Ovary (tissue), 3 donors: ENCODE results near the gene ARHGEF17.

ENCODE experiments used
- POLR2A ChIP-seq: fragments of 450-650 bp; IDR thresholded peaks from one replicate; pipeline ENCODE4 v1.6.1; 2017; ENCODE audit warnings: antibody characterized with exemption, mild to moderate bottlenecking, moderate library complexity
- TF ChIP-seq, protein P1 (sequence below), 3 donors: fragments of 450-650 bp in 2 of 3; fragments of 200-600 bp in 1 of 3; IDR thresholded peaks; one replicate each; pipeline versions ENCODE4 v1.5.1 to v1.8.0; 2016 to 2022; ENCODE audit warnings: antibody characterized with exemption in 3 of 3, mild to moderate bottlenecking in 1 of 3
- donor health status: DM: no; HTN: no; CAD: no.

DNA sequence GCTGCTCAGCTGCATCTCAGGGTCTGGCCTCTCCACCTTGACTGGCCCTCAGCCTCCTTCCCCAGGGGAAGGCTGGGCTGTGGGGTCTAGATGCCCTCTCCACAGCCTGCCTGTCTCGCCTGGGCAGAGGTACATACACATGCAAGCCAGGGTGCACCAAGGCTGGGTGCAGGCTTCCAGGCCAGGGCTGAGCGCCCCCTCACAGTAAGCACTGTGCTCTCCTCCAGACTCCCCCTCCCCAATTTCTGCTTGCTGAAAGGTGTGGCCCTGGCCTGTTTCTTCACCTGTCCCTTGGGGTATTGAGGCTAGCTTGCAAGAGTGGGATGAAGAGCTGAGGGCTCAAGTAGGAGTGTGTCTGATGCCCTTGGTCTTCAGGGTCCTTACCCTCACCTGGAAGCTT is 90.6 kb downstream of the ARHGEF17 start:
- TF ChIP-seq, protein P1, sequence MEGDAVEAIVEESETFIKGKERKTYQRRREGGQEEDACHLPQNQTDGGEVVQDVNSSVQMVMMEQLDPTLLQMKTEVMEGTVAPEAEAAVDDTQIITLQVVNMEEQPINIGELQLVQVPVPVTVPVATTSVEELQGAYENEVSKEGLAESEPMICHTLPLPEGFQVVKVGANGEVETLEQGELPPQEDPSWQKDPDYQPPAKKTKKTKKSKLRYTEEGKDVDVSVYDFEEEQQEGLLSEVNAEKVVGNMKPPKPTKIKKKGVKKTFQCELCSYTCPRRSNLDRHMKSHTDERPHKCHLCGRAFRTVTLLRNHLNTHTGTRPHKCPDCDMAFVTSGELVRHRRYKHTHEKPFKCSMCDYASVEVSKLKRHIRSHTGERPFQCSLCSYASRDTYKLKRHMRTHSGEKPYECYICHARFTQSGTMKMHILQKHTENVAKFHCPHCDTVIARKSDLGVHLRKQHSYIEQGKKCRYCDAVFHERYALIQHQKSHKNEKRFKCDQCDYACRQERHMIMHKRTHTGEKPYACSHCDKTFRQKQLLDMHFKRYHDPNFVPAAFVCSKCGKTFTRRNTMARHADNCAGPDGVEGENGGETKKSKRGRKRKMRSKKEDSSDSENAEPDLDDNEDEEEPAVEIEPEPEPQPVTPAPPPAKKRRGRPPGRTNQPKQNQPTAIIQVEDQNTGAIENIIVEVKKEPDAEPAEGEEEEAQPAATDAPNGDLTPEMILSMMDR (IDR thresholded peaks at IDR 0.05): no peak
- TF ChIP-seq POLR2A: no peak
